Lung (tissue), 12 donors: ENCODE measurements around the gene ZNF555. TPM values are rescaled to one million over a fixed set of nuclear protein-coding genes. Genes with fewer than 3 reads are reported as not detected.

ENCODE experiments used
- ATAC-seq: fragments of 200-7000 bp; cut with Tn5 transposase; one replicate; pipeline ENCODE4 v1.9.1; 2020; ENCODE audit warnings: moderate number of reproducible peaks; ENCODE audit not compliant: insufficient read depth, low FRiP score
- DNase-seq, 3 donors: peaks; one replicate each; pipeline ENCODE4 v3.0.0-alpha.2; 2013 to 2017
- H3K27ac ChIP-seq, 2 donors: one replicate each; pipeline ENCODE4 v1.5.1; 2013; ENCODE audit warnings: mild to moderate bottlenecking in 2 of 2, moderate library complexity in 2 of 2, control low read depth in 1 of 2, inconsistent platforms in 1 of 2, low read depth in 1 of 2, low read length in 1 of 2
- H3K27me3 ChIP-seq, 3 donors: one replicate each; pipeline ENCODE4 v1.5.1; 2013; ENCODE audit warnings: low read length in 2 of 3; ENCODE audit not compliant: control insufficient read depth in 3 of 3, insufficient read depth in 3 of 3
- H3K36me3 ChIP-seq, 4 donors: one replicate each; pipeline ENCODE4 v1.5.1; 2013; ENCODE audit warnings: low read length in 4 of 4, mild to moderate bottlenecking in 1 of 4, moderate library complexity in 1 of 4; ENCODE audit not compliant: control insufficient read depth in 4 of 4, insufficient read depth in 4 of 4
- H3K4me1 ChIP-seq, 5 donors: one replicate each; pipeline ENCODE4 v1.5.1; 2013; ENCODE audit warnings: low read length in 5 of 5, mild to moderate bottlenecking in 2 of 5, moderate library complexity in 1 of 5; ENCODE audit not compliant: control insufficient read depth in 5 of 5, insufficient read depth in 5 of 5
- H3K4me3 ChIP-seq: one replicate; pipeline ENCODE4 v1.5.1; 2013; ENCODE audit warnings: mild to moderate bottlenecking, control low read depth, moderate library complexity
- H3K9ac ChIP-seq, 2 donors: one replicate each; pipeline ENCODE4 v1.5.1; 2013; ENCODE audit warnings: low read length in 2 of 2, control low read depth in 1 of 2; ENCODE audit not compliant: insufficient read depth in 1 of 2
- H3K9me3 ChIP-seq, 4 donors: one replicate each; pipeline ENCODE4 v1.5.1; 2013; ENCODE audit warnings: low read length in 3 of 4, mild to moderate bottlenecking in 1 of 4, moderate library complexity in 1 of 4; ENCODE audit not compliant: control insufficient read depth in 4 of 4, insufficient read depth in 3 of 4
- CTCF ChIP-seq: IDR thresholded peaks from 2 replicates; pipeline ENCODE4 v1.5.1; 2012; ENCODE audit warnings: mild to moderate bottlenecking; ENCODE audit errors: control extremely low read depth, extremely low read depth
- WGBS, 2 donors: extraction: QIAGEN DNeasy Blood & Tissue Kit; methylation state at CpG; one replicate each; pipeline ENCODE4 v1.1.7; 2013; 5-methylcytosine and 5-hydroxymethylcytosine counted together
- polyA plus RNA-seq, 2 donors: library from polyadenylated mRNA; stranded (reverse); fragments of 200-250 nt; gene quantifications; one replicate each; pipeline ENCODE4 v1.2.1, GENCODE V29; 2013
- total RNA-seq, 2 donors: library from RNA; depleted of rRNA in 1 of 2; stranded (reverse); fragments of >200 nt in 1 of 2; gene quantifications; one replicate each; pipeline ENCODE4 v1.2.1, GENCODE V29; 2014 to 2021
- donor health status: control.
- donor health status: control.
- donor health status: Bipolar disorder and iron deficiency.
- donor health status: healthy.
- donor health status: DM: yes; HTN: yes; CAD: no.

ZNF555 gene
- total and polyA plus RNA-seq, 4 donors, result 1.6 to 9.6 (median 3.6) TPM

- Histone ChIP-seq H3K36me3 (peaks cover 6 to 70% (median 7%) of the 10 kb centered on the region in 4 donors), H3K27ac (no peak overlapping the region), H3K27me3 (no peaks in the 10 kb centered on the region), H3K9ac (no peak overlapping the region), H3K4me1 (no peaks in the 10 kb centered on the region), H3K4me3 (no peak overlapping the region), H3K9me3 (peaks cover 0 to 3% (median 0%) of the 10 kb centered on the region in 4 donors)
- TF ChIP-seq CTCF, result no peak
- DNase-seq (no peak), ATAC-seq (no peak)
- 96% methylated on average over 39 to 41 of the region's 41 CpGs for WGBS, 2 donors
Measured at GRCh38 chr19:2808129-2808941, 32.9 kb upstream of the ZNF555 start.

GRCh38 chr19:2809387-2810140, 31.7 kb upstream of the ZNF555 start:
- H3K9me3 ChIP-seq, result peaks cover 0 to 3% (median 0%) of the 10 kb centered on the region in 4 donors
- peaks cover 6 to 70% (median 7%) of the 10 kb centered on the region in 4 donors for H3K36me3 ChIP-seq
- H3K27ac ChIP-seq, result no peak overlapping the region
- ATAC-seq (no peak), DNase-seq (no peak)
- H3K9ac ChIP-seq, result no peak overlapping the region
- WGBS, 2 donors, result 94 to 95% methylated on average over 35 to 37 of the region's 37 CpGs
- H3K4me3 ChIP-seq, result no peak overlapping the region
- no peaks in the 10 kb centered on the region for H3K27me3 ChIP-seq
- no peaks in the 10 kb centered on the region for H3K4me1 ChIP-seq
- TF ChIP-seq CTCF, result no peak

GRCh38 chr19:2810141-2811091, 30.9 kb upstream of the ZNF555 start:
- no peak for TF ChIP-seq CTCF
- ATAC-seq, result no peak
- Histone ChIP-seq H3K4me1 (no peaks in the 10 kb centered on the region), H3K4me3 (no peak overlapping the region), H3K9me3 (peaks cover 0 to 3% (median 0%) of the 10 kb centered on the region in 4 donors), H3K36me3 (peaks cover 4 to 62% (median 6%) of the 10 kb centered on the region in 4 donors), H3K9ac (no peak overlapping the region), H3K27ac (no peak overlapping the region), H3K27me3 (no peaks in the 10 kb centered on the region)
- DNase-seq, result no peak
- 96 to 97% methylated on average over 58 of the region's 58 CpGs for WGBS, 2 donors
